Activated CD4-positive, alpha-beta T cell treated with anti-CD3 and anti-CD28 coated beads, Interleukin-2, amount 50 U/mL, for 1 hour (primary cell): Measurements from ENCODE around the gene TMEM44.
"Not testable (repeated sequence)": the region's sequence is repeated elsewhere in the genome, so short reads cannot be mapped to it uniquely, and the experiment has no call there.

Experiments
- DNase-seq: peaks from one replicate; pipeline ENCODE4 v3.0.0-alpha.2; 2020

TMEM44 gene

DNA sequence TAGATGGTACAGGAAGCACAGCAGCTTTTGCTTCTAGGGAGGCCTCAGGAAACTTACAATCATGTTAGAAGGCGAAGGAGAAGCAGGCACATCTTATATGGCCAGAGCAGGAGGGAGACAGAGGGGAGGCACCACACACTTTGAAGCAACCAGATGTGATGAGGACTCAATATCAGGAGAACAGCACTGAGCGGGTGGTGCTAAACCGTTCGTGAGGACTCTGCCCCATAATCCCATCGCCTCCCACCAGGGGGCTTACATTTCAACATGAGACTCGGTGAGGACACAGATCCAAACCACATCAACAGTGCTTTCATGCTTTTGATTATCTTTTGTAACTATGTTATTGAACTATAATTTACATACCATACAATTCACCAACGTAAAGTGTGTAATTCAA lies 7.6 kb upstream of the TMEM44 start:
- peak; percentile 49 for DNase-seq

DNA sequence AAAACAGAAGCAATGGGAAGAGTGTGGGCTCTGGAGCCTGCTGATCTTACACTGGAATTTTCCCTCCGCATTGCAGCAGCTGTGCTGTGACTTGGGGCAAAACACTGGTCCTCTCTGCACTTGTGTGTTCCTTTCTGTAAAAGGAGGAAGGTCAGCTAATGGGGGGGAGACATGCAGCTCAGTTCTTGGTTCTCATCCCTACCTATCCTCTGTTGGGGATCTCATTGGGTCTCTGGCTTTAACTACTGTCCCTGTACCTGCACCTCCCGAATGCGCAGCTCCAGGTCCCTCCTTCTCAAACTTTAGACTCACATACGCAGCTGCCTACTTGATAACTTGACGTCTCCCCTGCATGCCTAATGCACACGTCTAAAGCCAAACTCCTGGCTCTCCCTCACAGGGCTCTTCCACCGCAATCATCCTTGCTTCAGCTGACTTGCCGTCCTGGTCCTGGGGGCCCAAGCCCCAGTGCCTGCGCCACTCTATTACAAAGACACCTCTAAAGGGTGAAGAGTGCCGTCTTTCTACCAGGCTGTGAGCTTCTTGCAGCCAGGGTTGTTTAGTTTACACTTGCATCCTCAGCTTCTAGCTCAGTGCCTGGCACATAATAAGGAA lies 5.9 kb upstream of the TMEM44 start:
- no peak for DNase-seq

- no peak for DNase-seq
These were observed 4.6 kb upstream of the TMEM44 start for GRCh38 chr3:194637541-194638400.

DNA sequence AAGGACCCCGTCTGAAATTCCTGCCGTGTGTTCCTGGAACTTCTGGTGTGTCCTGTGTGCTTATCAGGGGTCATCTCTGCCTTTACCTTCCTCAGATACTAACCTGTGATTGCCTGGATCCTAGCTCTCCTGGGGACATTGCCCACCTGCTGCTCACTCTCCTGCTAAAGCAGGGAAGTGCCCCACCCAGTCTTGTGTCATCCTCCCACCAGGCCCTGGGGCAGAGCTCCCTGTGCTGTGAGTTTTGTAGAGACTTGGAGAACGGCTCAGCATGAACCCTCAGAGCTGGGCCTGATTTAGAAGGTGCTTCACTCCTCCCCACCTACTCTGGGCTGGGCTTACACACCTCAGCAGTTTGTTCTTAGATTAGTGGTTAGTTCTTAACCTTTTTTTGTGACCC lies 3.8 kb upstream of the TMEM44 start:
- DNase-seq = no peak

DNA sequence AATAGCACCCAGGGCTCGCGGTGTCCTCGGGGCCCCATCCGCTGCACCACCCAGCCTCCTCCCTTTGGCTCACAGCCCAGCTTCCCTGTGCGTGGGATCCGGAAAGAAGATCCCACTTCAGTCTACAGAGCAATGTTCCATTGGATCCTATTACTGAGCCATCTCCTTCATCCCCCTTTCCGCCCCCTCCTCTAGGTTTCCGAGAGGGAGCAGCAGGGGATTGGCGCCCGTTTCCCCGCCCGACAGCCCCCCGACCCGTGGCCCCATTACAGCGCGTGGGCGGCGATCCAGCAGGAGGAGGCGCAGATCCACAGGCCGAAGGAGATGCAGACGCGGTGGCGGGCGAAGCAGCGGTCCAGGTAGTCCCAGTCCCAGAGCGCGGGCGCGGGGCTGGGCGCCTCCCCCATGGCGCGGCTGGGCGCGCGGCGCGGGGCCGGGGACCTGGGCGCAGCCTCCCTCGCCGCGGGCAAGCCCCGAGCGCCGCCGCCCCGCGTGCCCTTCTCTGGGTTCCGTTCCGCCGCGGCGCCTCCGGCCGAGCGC lies 340 bp downstream of the TMEM44 start:
- DNase-seq = no peak

DNA sequence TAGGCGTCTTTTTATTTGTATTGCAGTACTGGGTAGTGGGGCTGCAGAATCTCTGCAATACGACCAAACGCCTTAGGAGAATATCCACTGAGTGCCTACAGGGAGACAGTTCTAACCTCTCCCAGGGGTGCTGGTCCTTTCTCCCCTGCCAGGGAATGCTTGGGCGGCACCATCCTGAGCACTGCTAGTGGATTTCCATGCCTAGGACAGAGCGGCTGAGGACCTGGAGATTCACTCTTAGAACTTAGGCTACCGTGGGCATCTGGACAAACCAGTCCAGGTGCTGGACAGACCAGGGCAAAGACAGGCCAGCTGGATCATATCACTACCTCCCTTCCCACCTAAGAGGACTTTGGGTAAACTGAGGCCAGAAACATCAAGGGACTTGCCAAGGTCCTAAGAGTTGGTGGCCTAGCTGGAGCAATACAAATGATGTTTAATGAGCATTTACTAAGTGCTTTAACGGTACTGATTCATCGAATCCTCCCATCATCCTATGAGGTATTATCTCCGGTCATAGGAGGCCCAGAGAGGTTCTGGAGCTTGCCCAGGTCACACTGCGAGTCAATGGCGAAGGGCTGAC lies 902 bp downstream of the TMEM44 start:
- DNase-seq = no peak

DNA sequence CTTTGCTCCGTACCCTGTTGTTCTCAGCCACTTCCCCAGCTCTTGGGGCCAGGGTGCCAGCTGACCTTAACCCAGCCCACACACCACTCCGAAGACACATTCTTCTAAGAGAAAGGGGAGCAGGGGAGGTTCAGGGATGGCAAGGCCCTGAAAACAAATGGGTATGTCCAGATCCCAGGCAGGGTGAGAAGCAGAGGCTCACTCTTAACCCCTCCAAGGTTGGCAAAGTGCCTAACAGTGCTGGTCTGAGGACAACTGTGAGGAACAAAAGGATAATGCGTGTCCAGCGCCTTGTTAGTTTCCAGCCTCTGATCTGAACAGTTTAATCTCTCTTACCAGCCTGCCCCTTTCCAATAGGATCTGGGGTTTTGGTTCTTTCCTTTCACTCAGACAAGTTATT lies 1.5 kb downstream of the TMEM44 start:
- DNase-seq = no peak

GRCh38 chr3:194630681-194631080 lies 2.5 kb downstream of the TMEM44 start:
- not testable (repeated sequence) for DNase-seq

DNA sequence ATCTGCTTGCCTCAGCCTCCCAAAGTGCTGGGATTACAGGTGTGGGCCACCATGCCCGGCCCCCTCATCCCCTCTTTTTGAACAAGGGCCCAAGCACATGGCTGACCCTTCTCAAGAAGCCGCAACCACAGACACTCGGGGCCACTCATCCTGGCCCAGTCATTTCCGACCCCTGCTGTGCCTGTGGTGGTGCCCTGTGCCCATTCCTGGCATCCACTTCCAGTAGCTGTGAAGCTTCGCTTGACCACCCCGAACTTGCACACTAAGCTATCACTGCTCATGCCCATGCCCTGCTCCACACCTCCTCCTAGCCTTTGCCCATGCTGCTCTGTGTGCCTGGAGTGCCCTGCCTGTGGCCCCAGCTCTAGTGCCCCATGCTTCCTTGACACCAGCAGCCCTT lies 8.3 kb downstream of the TMEM44 start:
- no peak for DNase-seq

- DNase-seq = no peak
These were observed 9.5 kb downstream of the TMEM44 start for GRCh38 chr3:194623449-194624290.

DNA sequence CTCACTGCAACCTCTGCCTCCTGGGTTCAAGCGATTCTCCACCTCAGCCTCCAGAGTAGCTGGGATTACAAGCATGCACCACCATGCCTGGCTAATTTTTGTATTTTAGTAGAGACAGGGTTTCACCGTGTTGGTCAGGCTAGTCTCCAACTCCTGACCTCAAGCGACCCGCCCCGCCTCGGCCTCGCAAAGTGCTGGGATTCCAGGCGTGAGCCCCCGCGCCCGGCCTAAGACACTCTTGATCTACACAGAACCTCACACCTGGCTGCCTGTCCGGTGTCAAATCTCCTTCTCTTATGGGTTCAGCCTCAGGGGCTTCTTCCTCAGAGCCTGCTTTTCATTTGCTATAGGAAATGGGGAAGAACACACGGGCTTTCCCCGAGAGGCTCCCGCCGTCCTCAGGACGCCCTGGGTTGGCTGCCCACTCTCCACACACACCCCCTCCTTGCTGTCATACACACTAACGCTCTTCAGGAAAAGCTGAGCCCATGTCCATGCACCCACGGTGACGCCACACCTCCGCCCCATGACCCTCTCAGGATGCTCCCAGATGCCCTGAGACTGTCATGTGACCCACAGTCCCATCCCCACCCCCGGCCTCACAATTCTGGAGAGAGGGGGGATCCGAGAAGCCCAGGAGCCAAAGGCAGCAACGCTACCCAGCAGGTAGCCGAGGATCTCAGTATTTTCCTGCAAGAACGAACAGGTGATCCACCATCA lies 10.4 kb downstream of the TMEM44 start:
- no peak for DNase-seq

DNA sequence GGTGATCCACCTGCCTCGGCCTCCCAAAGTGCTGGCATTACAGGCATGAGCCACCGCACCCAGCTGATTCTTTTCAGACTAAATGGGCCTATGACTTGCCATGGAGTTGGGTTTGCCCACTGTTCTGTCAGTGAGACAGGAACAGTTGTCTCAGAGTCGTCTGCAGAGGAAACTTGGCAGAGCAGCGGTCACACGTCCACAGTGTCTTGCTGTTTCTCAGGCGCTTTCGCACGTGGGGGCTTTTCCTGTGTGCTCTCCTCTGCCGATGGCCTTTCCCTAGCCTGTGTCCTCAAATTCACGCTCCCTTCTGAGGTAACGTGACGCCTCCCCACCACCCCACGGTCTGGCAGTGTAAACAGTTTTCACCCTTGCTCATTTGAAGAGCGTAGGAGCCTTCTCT lies 11.3 kb downstream of the TMEM44 start:
- no peak for DNase-seq

- DNase-seq = no peak
These were observed 13.0 kb downstream of the TMEM44 start for GRCh38 chr3:194620196-194620595.

DNA sequence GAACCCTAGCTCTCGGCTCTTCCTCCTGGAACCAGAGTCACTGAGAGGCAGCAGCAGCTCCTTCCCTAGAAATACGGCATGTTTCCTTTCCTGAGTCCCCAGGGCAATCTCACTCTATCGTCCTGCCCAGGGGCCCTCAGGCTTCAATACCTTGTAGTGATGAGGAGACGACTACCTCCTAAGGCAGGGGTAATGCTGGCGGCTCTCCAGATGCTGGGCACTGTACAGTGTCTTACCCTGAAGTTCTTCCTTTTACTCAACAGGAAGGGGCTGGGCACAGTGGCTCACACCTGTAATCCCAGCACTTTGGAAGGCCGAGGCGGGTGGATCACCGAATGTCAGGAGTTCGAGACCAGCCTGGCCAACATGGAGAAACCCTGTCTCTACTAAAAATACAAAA lies 13.5 kb downstream of the TMEM44 start:
- no peak for DNase-seq

DNA sequence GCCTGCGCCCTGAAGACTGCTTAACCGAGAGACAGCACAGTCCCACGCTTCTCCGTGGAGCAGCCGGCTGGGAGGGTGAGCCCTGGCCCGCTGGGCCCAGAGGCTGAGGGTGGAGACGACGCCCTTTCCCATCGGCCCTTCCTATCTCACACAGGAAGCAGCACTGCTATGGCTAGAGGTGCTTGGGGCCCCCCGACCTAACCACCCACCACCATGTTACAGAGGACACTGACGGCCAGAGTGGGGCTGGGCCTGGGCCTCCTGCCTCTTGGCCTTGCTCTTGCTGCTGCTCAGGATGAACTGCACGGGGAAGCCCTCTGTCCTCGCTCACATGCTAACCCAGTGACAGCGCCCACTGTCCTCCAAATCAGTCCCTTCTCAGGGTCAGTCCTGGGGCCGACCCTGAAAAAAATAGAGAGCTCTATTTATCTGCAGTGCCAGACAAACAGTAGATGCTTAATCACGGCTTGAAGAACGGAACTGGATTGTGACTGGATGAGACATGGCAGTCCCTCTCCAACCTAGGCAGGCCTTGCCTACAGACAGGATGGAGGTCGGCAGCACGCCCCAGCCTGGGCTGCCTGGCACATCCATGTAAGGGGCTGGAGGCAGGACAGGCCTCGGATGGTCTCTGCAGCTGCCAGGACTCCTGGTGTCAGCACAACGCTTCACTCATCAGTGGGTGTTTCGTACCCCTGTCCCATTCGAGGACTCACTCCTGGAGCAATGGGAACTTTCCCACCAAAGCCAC lies 14.2 kb downstream of the TMEM44 start:
- DNase-seq = no peak

GRCh38 chr3:194617827-194618226 lies 15.4 kb downstream of the TMEM44 start:
- DNase-seq = no peak

DNA sequence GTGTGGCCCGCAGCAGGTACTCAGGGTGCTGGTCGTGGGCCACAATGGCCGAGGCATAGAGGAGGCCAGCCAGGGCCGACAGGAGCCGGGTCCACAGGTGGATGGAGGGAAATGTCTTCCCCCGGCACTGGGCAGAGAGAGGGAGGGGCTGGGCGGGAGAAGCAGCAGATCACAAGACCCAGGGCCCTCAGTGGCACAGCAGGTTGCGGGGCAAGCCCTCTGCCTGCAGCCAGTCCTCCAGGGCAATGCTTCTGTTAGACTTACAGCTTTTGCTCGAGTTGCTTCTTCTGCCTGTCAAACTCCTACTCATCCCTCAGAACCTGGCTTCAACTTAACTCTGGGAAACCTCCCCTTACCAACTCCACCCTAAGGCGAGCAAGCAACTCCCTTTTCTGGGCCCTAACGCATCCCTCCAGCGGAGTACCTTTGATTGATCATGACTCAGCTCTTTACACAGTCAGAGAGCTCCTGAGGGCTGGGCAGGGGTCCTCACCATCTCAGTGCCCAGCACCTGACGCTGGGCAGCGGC lies 16.0 kb downstream of the TMEM44 start:
- no peak for DNase-seq

DNA sequence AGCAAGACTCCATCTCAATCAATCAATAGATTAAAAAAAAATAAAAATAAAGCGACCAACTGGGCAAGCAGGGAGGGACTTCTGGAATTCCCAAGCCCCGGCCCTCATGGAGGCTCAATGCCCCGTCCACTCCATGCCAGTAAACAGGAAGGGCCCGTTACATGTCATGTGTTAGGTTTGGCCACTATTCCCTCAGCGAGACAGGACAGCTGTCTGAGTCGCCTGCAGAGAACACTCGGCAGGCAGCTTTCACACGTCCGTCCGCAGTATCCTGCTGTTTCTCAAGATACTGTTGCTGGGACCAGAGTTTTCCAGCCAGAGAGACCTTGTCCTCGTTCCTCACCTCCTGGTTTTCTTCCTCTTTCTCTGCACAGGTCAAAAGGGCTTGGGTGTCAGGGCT lies 18.0 kb downstream of the TMEM44 start:
- DNase-seq = no peak

DNA sequence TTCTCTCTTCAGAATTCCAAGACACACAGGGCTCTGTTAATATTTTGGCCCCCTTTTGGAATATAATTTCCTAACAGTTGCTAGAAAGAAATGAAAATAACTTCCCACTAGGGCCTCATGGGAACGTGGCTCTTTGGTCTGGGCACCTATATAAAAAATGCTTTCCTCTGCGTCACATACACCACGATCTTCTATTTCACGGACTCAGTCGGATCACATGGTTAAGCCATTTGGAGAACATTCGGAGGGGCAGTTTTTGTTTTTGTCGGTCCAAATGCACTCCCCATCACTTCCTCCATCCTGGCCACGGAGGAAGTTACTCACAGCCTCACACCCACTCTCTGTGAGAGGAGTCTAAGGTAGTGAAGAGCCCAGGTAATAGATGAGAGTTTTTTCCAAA lies 21.0 kb downstream of the TMEM44 start:
- no peak for DNase-seq

DNA sequence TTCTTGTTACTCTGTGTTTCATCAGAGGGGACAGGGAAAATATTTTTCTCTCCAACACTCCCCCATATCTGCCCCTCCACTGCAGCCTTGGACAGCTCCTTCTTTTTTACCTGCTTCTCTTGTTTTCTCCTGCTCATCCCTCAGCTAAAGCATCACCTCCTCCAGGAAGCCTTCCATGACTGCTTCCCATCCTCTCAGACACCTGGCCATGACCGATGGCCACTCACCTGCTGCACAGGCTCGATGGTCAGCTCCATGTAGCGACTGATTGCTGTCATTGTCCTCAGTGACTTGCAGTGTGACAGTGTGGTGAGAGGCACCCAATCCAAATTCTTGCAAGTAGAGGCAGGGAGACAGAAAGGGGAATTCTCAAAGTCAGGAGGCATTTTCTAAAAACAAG lies 22.5 kb downstream of the TMEM44 start:
- DNase-seq = no peak

DNA sequence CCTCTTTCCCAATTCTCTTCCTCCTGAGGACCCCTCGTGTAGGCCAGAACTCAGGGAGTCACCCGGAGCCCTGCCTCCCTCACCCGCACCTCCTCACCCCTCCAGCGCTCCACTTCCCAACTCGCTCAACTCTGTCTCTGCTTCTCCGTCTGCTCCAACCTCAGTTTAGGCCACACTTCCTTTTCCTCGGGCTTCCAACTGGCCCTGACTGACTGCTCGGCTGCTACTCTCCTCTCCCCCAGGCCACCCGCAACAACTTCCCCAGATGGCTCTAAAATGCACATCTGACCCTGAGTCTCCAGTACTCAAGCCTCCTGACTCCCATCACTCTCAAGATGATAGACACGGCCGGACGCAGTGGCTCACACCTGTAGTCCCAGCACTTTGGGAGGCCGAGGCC lies 23.6 kb downstream of the TMEM44 start:
- no peak for DNase-seq
